IPS DF 6.9 (cell line): ENCODE data around the gene SFXN4.
"Not testable (repeated sequence)": the region's sequence is repeated elsewhere in the genome, so short reads cannot be mapped to it uniquely, and the experiment has no call there.

Experiments used
- DNase-seq: peaks from one replicate; pipeline ENCODE4 v3.0.0-alpha.2; 2013; ENCODE audit warnings: low read depth, low spot score
- H3K27ac ChIP-seq: one replicate; pipeline ENCODE4 v1.5.1; 2013; ENCODE audit warnings: low read length, control low read depth
- H3K27me3 ChIP-seq: 2 replicates; pipeline ENCODE4 v1.6.1; 2013; ENCODE audit warnings: mild to moderate bottlenecking, low read length; ENCODE audit not compliant: control insufficient read depth, insufficient read depth
- H3K36me3 ChIP-seq: 2 replicates; pipeline ENCODE4 v1.6.1; 2013; ENCODE audit warnings: low read length; ENCODE audit not compliant: control insufficient read depth, insufficient read depth
- H3K4me1 ChIP-seq: 2 replicates; pipeline ENCODE4 v1.6.1; 2013; ENCODE audit warnings: low read length; ENCODE audit not compliant: control insufficient read depth, insufficient read depth
- H3K4me3 ChIP-seq: 2 replicates; pipeline ENCODE4 v1.5.1; 2013; ENCODE audit warnings: mild to moderate bottlenecking, low read length
- H3K9me3 ChIP-seq: 2 replicates; pipeline ENCODE4 v1.6.1; 2013; ENCODE audit warnings: low read length, inconsistent platforms; ENCODE audit not compliant: control insufficient read depth, insufficient read depth
- WGBS: extraction: QIAGEN DNeasy Blood & Tissue Kit; methylation state at CpG from one replicate; pipeline ENCODE4 v1.1.7; 2013; ENCODE audit warnings: mixed read lengths, missing lambda C conversion rate; ENCODE audit not compliant: insufficient read length, insufficient coverage; 5-methylcytosine and 5-hydroxymethylcytosine counted together

Gene SFXN4

GRCh38 chr10:119167041-119167440 is 1.5 kb upstream of the SFXN4 start:
- Histone ChIP-seq H3K36me3 (peaks cover 17% of the 10 kb centered on the region; the same call in 1 of the 2 replicates), H3K27ac (no peak overlapping the region), H3K4me1 (peaks cover 2% of the 10 kb centered on the region; the same call in 1 of the 2 replicates), H3K9me3 (no peaks in the 10 kb centered on the region), H3K4me3 (no peak overlapping the region), H3K27me3 (no peaks in the 10 kb centered on the region)
- DNase-seq = no peak
- 100% methylated on average over 1 of the region's 8 CpGs for WGBS

GRCh38 chr10:119166564-119166963 is 1.1 kb upstream of the SFXN4 start:
- DNase-seq = no peak
- Histone ChIP-seq H3K4me1 (peaks cover 2% of the 10 kb centered on the region; the same call in 1 of the 2 replicates), H3K9me3 (no peaks in the 10 kb centered on the region), H3K4me3 (no peak overlapping the region), H3K27me3 (no peaks in the 10 kb centered on the region), H3K27ac (no peak overlapping the region), H3K36me3 (peaks cover 14% of the 10 kb centered on the region; the same call in 1 of the 2 replicates)
- WGBS = no CpG with 5 or more reads among the region's 8 CpGs

GRCh38 chr10:119166118-119166500 is 595 bp upstream of the SFXN4 start:
- Histone ChIP-seq H3K4me1 (peaks cover 2% of the 10 kb centered on the region; the same call in 1 of the 2 replicates), H3K36me3 (peaks cover 9% of the 10 kb centered on the region; the same call in 1 of the 2 replicates), H3K4me3 (peak overlapping the region; percentile 69; the same call in 1 of the 2 replicates), H3K9me3 (no peaks in the 10 kb centered on the region), H3K27me3 (no peaks in the 10 kb centered on the region), H3K27ac (no peak overlapping the region)
- WGBS = no CpG with 5 or more reads among the region's 7 CpGs
- DNase-seq = no peak

GRCh38 chr10:119162452-119163092 is 2.9 kb downstream of the SFXN4 start:
- no peaks in the 10 kb centered on the region for H3K36me3 ChIP-seq
- H3K4me1 ChIP-seq = peaks cover 2% of the 10 kb centered on the region; the same call in 1 of the 2 replicates
- H3K27me3 ChIP-seq = no peaks in the 10 kb centered on the region
- H3K4me3 ChIP-seq = no peak overlapping the region
- no CpG with 5 or more reads among the region's 5 CpGs for WGBS
- no peaks in the 10 kb centered on the region for H3K9me3 ChIP-seq
- no peak overlapping the region for H3K27ac ChIP-seq
- no peak for DNase-seq

- H3K27me3 ChIP-seq = no peaks in the 10 kb centered on the region
- H3K36me3 ChIP-seq = no peaks in the 10 kb centered on the region
- no peaks in the 10 kb centered on the region for H3K9me3 ChIP-seq
- no peak for DNase-seq
- no CpG with 5 or more reads among the region's 11 CpGs for WGBS
- H3K27ac ChIP-seq = no peak overlapping the region
- H3K4me3 ChIP-seq = no peak overlapping the region
- peaks cover 2% of the 10 kb centered on the region; the same call in 1 of the 2 replicates for H3K4me1 ChIP-seq
These were observed 3.6 kb downstream of the SFXN4 start for GRCh38 chr10:119161680-119162451.

- no CpG with 5 or more reads among the region's 8 CpGs for WGBS
- Histone ChIP-seq H3K27me3 (no peaks in the 10 kb centered on the region), H3K36me3 (no peaks in the 10 kb centered on the region)
These were observed 6.2 kb downstream of the SFXN4 start for GRCh38 chr10:119159332-119159731.

GRCh38 chr10:119153661-119154060 is 11.9 kb downstream of the SFXN4 start:
- Histone ChIP-seq H3K4me3 (no peak overlapping the region), H3K27ac (no peak overlapping the region), H3K27me3 (no peaks in the 10 kb centered on the region), H3K36me3 (peaks cover 3% of the 10 kb centered on the region; the same call in 1 of the 2 replicates), H3K9me3 (no peaks in the 10 kb centered on the region), H3K4me1 (no peaks in the 10 kb centered on the region)
- WGBS = no CpG with 5 or more reads among the region's 12 CpGs
- DNase-seq = no peak

More at GRCh38 chr10:119159332-119159731, 6.2 kb downstream of the SFXN4 start:
- DNase-seq = no peak
- H3K4me1 ChIP-seq = no peaks in the 10 kb centered on the region
- no peak overlapping the region for H3K27ac ChIP-seq
- no peak overlapping the region for H3K4me3 ChIP-seq
- no peaks in the 10 kb centered on the region for H3K9me3 ChIP-seq

- DNase-seq = no peak
- H3K4me1 ChIP-seq = no peaks in the 10 kb centered on the region
- no peaks in the 10 kb centered on the region for H3K27me3 ChIP-seq
- H3K36me3 ChIP-seq = peaks cover 3% of the 10 kb centered on the region; the same call in 1 of the 2 replicates
- H3K4me3 ChIP-seq = no peak overlapping the region
- no CpG with 5 or more reads among the region's 5 CpGs for WGBS
- no peak overlapping the region for H3K27ac ChIP-seq
- H3K9me3 ChIP-seq = no peaks in the 10 kb centered on the region
These were observed 12.5 kb downstream of the SFXN4 start for GRCh38 chr10:119153041-119153440.

- WGBS = no CpG with 5 or more reads among the region's 6 CpGs
- H3K27ac ChIP-seq, H3K4me1 ChIP-seq, DNase-seq, H3K36me3 ChIP-seq, H3K27me3 ChIP-seq, H3K4me3 ChIP-seq, H3K9me3 ChIP-seq: not testable (repeated sequence)
These were observed 13.9 kb downstream of the SFXN4 start for GRCh38 chr10:119151601-119152000.

GRCh38 chr10:119149729-119150128 is 15.8 kb downstream of the SFXN4 start:
- Histone ChIP-seq H3K4me3 (no peak overlapping the region), H3K27me3 (no peaks in the 10 kb centered on the region), H3K27ac (no peak overlapping the region), H3K36me3 (peaks cover 3% of the 10 kb centered on the region; the same call in 1 of the 2 replicates), H3K4me1 (no peaks in the 10 kb centered on the region), H3K9me3 (no peaks in the 10 kb centered on the region)
- DNase-seq = no peak
- no CpG with 5 or more reads among the region's 13 CpGs for WGBS
